ENCODE results near the gene PARVA.

Gene PARVA

GRCh38 chr11:12404436-12404835 is 27.1 kb downstream of the PARVA start:
- FAIRE-seq, result no peak

- FAIRE-seq, result no peak
Measured at GRCh38 chr11:12408156-12408770, 30.9 kb downstream of the PARVA start.

- no peak for FAIRE-seq
Measured at GRCh38 chr11:12409621-12410005, 32.2 kb downstream of the PARVA start.

GRCh38 chr11:12410006-12410728 is 32.8 kb downstream of the PARVA start:
- FAIRE-seq, result no peak

GRCh38 chr11:12411393-12411792 is 34.0 kb downstream of the PARVA start:
- FAIRE-seq, result no peak

GRCh38 chr11:12411806-12412727 is 34.7 kb downstream of the PARVA start:
- FAIRE-seq, result no peak

- FAIRE-seq, result no peak
Measured at GRCh38 chr11:12413141-12414052, 36.0 kb downstream of the PARVA start.

GRCh38 chr11:12414611-12415010 is 37.2 kb downstream of the PARVA start:
- no peak for FAIRE-seq

GRCh38 chr11:12415342-12415966 is 38.1 kb downstream of the PARVA start:
- no peak for FAIRE-seq

GRCh38 chr11:12416552-12416951 is 39.2 kb downstream of the PARVA start:
- FAIRE-seq, result no peak

- FAIRE-seq, result no peak
Measured at GRCh38 chr11:12417691-12418611, 40.6 kb downstream of the PARVA start.

GRCh38 chr11:12420040-12420439 is 42.7 kb downstream of the PARVA start:
- no peak for FAIRE-seq

- no peak for FAIRE-seq
Measured at GRCh38 chr11:12420706-12421105, 43.3 kb downstream of the PARVA start.

GRCh38 chr11:12421386-12421785 is 44.0 kb downstream of the PARVA start:
- no peak for FAIRE-seq

- FAIRE-seq, result no peak
Measured at GRCh38 chr11:12426176-12426575, 48.8 kb downstream of the PARVA start.

- no peak for FAIRE-seq
Measured at GRCh38 chr11:12429155-12429554, 51.8 kb downstream of the PARVA start.

GRCh38 chr11:12430351-12430750 is 53.0 kb downstream of the PARVA start:
- FAIRE-seq, result no peak

GRCh38 chr11:12430954-12431595 is 53.7 kb downstream of the PARVA start:
- no peak for FAIRE-seq

GRCh38 chr11:12432507-12432906 is 55.1 kb downstream of the PARVA start:
- no peak for FAIRE-seq

- FAIRE-seq, result no peak
Measured at GRCh38 chr11:12433121-12433520, 55.8 kb downstream of the PARVA start.

All from islet of Langerhans (tissue), 1 donor.